Liver (tissue), 3 donors: ENCODE results near the gene LPAR1.

Experiments used
- ATF3 ChIP-seq: IDR thresholded peaks from 2 replicates; pipeline ENCODE4 v1.6.1; 2016; ENCODE audit warnings: antibody characterized with exemption
- EGR1 ChIP-seq, 2 donors: IDR thresholded peaks; 2 replicates each; pipeline ENCODE4 v1.6.1; 2016 to 2018; ENCODE audit warnings: antibody characterized with exemption in 2 of 2, low read depth in 2 of 2
- HNF4A ChIP-seq, 2 donors: conservative IDR thresholded peaks; 2 replicates each; pipeline ENCODE4 v1.6.1; 2016; ENCODE audit warnings: antibody characterized with exemption in 2 of 2, mild to moderate bottlenecking in 2 of 2
- JUND ChIP-seq, 2 donors: IDR thresholded peaks; 2 replicates each; pipeline ENCODE4 v1.6.1; 2016; ENCODE audit warnings: antibody characterized with exemption in 2 of 2
- MAX ChIP-seq: IDR thresholded peaks from 2 replicates; pipeline ENCODE4 v1.6.1; 2016; ENCODE audit warnings: antibody characterized with exemption
- NR2F2 ChIP-seq: IDR thresholded peaks from 2 replicates; pipeline ENCODE4 v1.6.1; 2016; ENCODE audit warnings: antibody characterized with exemption
- RXRA ChIP-seq, 2 donors: IDR thresholded peaks; 2 replicates each; pipeline ENCODE4 v1.6.1; 2017 to 2018; ENCODE audit warnings: antibody characterized with exemption in 2 of 2, mild to moderate bottlenecking in 1 of 2
- TAF1 ChIP-seq: conservative IDR thresholded peaks from 2 replicates; pipeline ENCODE4 v1.6.1; 2016; ENCODE audit warnings: antibody characterized with exemption, mild to moderate bottlenecking
- YY1 ChIP-seq: IDR thresholded peaks from 2 replicates; pipeline ENCODE4 v1.6.1; 2016; ENCODE audit warnings: antibody characterized with exemption, mild to moderate bottlenecking
- TF ChIP-seq, protein P1 (sequence below): fragments of 150-350 bp; IDR thresholded peaks from 2 replicates; pipeline ENCODE4 v1.5.1; 2017; ENCODE audit warnings: improper control_type of control experiment, low read depth, low read length; ENCODE audit not compliant: missing input control
- TF ChIP-seq, protein P2 (sequence below): IDR thresholded peaks from 2 replicates; pipeline ENCODE4 v1.6.1; 2016; ENCODE audit warnings: antibody characterized with exemption
- TF ChIP-seq, protein P3 (sequence below): IDR thresholded peaks from 2 replicates; pipeline ENCODE4 v1.6.1; 2016; ENCODE audit warnings: antibody characterized with exemption, mild to moderate bottlenecking
- donor health status: healthy.
- donor health status: healthy.

- no peak for TF ChIP-seq YY1
- TF ChIP-seq, protein P1, sequence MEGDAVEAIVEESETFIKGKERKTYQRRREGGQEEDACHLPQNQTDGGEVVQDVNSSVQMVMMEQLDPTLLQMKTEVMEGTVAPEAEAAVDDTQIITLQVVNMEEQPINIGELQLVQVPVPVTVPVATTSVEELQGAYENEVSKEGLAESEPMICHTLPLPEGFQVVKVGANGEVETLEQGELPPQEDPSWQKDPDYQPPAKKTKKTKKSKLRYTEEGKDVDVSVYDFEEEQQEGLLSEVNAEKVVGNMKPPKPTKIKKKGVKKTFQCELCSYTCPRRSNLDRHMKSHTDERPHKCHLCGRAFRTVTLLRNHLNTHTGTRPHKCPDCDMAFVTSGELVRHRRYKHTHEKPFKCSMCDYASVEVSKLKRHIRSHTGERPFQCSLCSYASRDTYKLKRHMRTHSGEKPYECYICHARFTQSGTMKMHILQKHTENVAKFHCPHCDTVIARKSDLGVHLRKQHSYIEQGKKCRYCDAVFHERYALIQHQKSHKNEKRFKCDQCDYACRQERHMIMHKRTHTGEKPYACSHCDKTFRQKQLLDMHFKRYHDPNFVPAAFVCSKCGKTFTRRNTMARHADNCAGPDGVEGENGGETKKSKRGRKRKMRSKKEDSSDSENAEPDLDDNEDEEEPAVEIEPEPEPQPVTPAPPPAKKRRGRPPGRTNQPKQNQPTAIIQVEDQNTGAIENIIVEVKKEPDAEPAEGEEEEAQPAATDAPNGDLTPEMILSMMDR, result no peak
- no peak for TF ChIP-seq JUND (IDR thresholded peaks at IDR 0.05)
- TF ChIP-seq, protein P2, sequence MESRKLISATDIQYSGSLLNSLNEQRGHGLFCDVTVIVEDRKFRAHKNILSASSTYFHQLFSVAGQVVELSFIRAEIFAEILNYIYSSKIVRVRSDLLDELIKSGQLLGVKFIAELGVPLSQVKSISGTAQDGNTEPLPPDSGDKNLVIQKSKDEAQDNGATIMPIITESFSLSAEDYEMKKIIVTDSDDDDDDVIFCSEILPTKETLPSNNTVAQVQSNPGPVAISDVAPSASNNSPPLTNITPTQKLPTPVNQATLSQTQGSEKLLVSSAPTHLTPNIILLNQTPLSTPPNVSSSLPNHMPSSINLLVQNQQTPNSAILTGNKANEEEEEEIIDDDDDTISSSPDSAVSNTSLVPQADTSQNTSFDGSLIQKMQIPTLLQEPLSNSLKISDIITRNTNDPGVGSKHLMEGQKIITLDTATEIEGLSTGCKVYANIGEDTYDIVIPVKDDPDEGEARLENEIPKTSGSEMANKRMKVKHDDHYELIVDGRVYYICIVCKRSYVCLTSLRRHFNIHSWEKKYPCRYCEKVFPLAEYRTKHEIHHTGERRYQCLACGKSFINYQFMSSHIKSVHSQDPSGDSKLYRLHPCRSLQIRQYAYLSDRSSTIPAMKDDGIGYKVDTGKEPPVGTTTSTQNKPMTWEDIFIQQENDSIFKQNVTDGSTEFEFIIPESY, result no peak
- TF ChIP-seq MAX, result no peak
- no peak for TF ChIP-seq NR2F2
- TF ChIP-seq TAF1, result no peak
- TF ChIP-seq EGR1 (IDR thresholded peaks at IDR 0.05; ENCODE audit: low read depth in 2 of 2), result no peak
- no peak for TF ChIP-seq RXRA (IDR thresholded peaks at IDR 0.05)
- no peak for TF ChIP-seq HNF4A (conservative IDR thresholded peaks at IDR 0.05)
- TF ChIP-seq ATF3, result no peak
- TF ChIP-seq, protein P3, sequence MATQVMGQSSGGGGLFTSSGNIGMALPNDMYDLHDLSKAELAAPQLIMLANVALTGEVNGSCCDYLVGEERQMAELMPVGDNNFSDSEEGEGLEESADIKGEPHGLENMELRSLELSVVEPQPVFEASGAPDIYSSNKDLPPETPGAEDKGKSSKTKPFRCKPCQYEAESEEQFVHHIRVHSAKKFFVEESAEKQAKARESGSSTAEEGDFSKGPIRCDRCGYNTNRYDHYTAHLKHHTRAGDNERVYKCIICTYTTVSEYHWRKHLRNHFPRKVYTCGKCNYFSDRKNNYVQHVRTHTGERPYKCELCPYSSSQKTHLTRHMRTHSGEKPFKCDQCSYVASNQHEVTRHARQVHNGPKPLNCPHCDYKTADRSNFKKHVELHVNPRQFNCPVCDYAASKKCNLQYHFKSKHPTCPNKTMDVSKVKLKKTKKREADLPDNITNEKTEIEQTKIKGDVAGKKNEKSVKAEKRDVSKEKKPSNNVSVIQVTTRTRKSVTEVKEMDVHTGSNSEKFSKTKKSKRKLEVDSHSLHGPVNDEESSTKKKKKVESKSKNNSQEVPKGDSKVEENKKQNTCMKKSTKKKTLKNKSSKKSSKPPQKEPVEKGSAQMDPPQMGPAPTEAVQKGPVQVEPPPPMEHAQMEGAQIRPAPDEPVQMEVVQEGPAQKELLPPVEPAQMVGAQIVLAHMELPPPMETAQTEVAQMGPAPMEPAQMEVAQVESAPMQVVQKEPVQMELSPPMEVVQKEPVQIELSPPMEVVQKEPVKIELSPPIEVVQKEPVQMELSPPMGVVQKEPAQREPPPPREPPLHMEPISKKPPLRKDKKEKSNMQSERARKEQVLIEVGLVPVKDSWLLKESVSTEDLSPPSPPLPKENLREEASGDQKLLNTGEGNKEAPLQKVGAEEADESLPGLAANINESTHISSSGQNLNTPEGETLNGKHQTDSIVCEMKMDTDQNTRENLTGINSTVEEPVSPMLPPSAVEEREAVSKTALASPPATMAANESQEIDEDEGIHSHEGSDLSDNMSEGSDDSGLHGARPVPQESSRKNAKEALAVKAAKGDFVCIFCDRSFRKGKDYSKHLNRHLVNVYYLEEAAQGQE, result no peak
These were observed 158.1 kb downstream of the LPAR1 start for GRCh38 chr9:110880189-110880588.
